Thyroid gland (tissue), 4 donors: ENCODE measurements around the gene CD207. TPM values are rescaled to one million over a fixed set of nuclear protein-coding genes. Genes with fewer than 3 reads are reported as not detected.
"Not testable (repeated sequence)": the region's sequence is repeated elsewhere in the genome, so short reads cannot be mapped to it uniquely, and the experiment has no call there.

Experiments
- DNase-seq, 2 donors: peaks; one replicate each; pipeline ENCODE4 v3.0.0-alpha.2; 2019
- H3K27ac ChIP-seq, 3 donors: fragments of 200-600 bp; sonication (generic); 1 replicate in 2 of 3; 2 replicates in 1 of 3; pipeline ENCODE4 v1.5.1; 2016 to 2019; ENCODE audit warnings: mild to moderate bottlenecking in 1 of 3, moderate library complexity in 1 of 3
- H3K27me3 ChIP-seq: fragments of 200-600 bp; sonication (generic); one replicate; pipeline ENCODE4 v1.5.1; 2019
- H3K36me3 ChIP-seq, 2 donors: fragments of 200-600 bp; sonication (generic); one replicate each; pipeline ENCODE4 v1.5.1; 2016 to 2019
- H3K4me1 ChIP-seq, 2 donors: fragments of 200-600 bp; sonication (generic); one replicate each; pipeline ENCODE4 v1.5.1; 2017 to 2019
- H3K4me3 ChIP-seq, 3 donors: fragments of 200-600 bp; sonication (generic); replicated peaks in 1 of 3; 1 replicate in 2 of 3; 2 replicates in 1 of 3; pipeline ENCODE4 v1.5.1; 2016; ENCODE audit warnings: mild to moderate bottlenecking in 1 of 3
- H3K9me3 ChIP-seq: fragments of 200-600 bp; sonication (generic); one replicate; pipeline ENCODE4 v1.5.1; 2017
- POLR2A ChIP-seq, 2 donors: fragments of 450-650 bp; IDR thresholded peaks; one replicate each; pipeline ENCODE4 v1.6.1; 2017; ENCODE audit warnings: antibody characterized with exemption in 2 of 2, mild to moderate bottlenecking in 2 of 2, moderate library complexity in 1 of 2
- WGBS, 2 donors: methylation state at CpG; one replicate each; pipeline ENCODE4 v1.1.5; 2017; 5-methylcytosine and 5-hydroxymethylcytosine counted together
- intact Hi-C: fragments of 100-400 bp; cut with DNase I; formaldehyde crosslinking; loops from one replicate; pipeline ENCODE4 v1.15.1; 2023
- total RNA-seq, 4 donors: library from RNA; depleted of rRNA; stranded (reverse); fragments of >200 nt; gene quantifications; one replicate each; pipeline ENCODE4 v1.2.3, GENCODE V29; 2016
- TF ChIP-seq, protein P1 (sequence below), 6 experiments: fragments of 200-600 bp in 3 of 6; fragments of 450-650 bp in 3 of 6; sonication (generic) in 3 of 6; IDR thresholded peaks; one replicate each; pipeline ENCODE4 v1.5.1; 2016 to 2019; ENCODE audit warnings: antibody characterized with exemption in 6 of 6, mild to moderate bottlenecking in 2 of 6, inconsistent platforms in 1 of 6, moderate library complexity in 1 of 6

Gene CD207
- total RNA-seq, 4 donors from 2014 or later, result not detected

DNA sequence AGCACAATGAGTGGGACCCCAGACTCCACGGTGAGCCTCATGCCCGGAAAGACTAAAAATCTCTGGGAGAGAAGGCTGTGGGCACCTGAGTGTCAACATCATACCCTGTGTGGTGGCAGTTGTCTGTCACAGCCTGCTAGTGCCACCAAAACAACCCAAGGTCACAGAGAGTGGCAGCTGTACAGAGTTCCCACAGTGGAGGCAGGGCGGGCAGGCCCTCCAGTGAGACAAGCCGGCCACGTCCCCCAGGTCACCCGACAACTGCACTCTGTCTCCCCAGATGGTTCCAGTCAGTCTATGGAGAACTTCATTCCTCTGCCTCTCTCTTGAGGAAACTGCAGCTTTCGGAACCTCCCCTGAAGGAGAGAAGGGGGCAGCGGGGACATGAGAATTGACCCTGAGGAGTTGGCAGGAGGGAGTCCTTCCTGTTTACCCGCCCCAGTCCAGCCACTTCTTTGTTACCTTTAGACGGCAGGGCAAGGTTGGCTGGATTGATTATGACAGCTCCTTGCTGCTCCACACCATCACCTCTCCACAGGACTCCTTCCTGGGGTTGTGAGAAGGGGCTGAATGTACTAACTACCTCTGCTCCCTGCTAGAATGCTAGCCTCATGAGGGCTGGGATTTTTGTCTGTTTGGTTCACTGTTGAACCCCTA is 33.9 kb downstream of the CD207 start:
- WGBS, 2 donors, result 69 to 70% methylated on average over 9 to 10 of the region's 10 CpGs
- intact Hi-C loops, result no loop called here
- Histone ChIP-seq H3K36me3 (no peaks in the 10 kb centered on the region), H3K27me3 (no peaks in the 10 kb centered on the region), H3K9me3 (no peaks in the 10 kb centered on the region), H3K27ac (no peak overlapping the region), H3K4me1 (no peaks in the 10 kb centered on the region), H3K4me3 (no peak overlapping the region)
- no peak for TF ChIP-seq POLR2A (IDR thresholded peaks at IDR 0.05)
- TF ChIP-seq, protein P1, sequence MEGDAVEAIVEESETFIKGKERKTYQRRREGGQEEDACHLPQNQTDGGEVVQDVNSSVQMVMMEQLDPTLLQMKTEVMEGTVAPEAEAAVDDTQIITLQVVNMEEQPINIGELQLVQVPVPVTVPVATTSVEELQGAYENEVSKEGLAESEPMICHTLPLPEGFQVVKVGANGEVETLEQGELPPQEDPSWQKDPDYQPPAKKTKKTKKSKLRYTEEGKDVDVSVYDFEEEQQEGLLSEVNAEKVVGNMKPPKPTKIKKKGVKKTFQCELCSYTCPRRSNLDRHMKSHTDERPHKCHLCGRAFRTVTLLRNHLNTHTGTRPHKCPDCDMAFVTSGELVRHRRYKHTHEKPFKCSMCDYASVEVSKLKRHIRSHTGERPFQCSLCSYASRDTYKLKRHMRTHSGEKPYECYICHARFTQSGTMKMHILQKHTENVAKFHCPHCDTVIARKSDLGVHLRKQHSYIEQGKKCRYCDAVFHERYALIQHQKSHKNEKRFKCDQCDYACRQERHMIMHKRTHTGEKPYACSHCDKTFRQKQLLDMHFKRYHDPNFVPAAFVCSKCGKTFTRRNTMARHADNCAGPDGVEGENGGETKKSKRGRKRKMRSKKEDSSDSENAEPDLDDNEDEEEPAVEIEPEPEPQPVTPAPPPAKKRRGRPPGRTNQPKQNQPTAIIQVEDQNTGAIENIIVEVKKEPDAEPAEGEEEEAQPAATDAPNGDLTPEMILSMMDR (IDR thresholded peaks at IDR 0.05), result no peak
- no peak for DNase-seq

DNA sequence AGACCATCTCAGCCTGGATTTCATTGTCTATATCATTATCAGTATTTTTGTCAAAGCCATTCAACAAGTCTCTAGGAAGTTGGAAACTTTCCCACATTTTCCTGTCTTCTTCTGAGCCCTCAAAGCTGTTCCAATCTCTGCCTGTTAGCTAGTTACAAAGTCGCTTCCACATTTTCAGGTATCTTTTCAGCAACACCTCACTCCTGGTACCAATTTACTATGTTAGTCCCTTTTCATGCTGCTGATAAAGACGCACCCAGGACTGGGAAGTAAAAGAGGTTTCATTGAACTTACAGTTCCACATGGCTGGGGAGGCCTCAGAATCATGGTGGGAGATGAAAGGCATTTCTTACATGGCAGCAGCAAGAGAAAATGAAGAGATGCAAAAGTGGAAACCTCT is 35.9 kb downstream of the CD207 start:
- Histone ChIP-seq H3K27me3 (no peaks in the 10 kb centered on the region), H3K27ac (no peak overlapping the region), H3K4me1 (no peaks in the 10 kb centered on the region), H3K9me3 (no peaks in the 10 kb centered on the region), H3K4me3 (no peak overlapping the region), H3K36me3 (no peaks in the 10 kb centered on the region)
- no peak for DNase-seq
- 91 to 97% methylated on average over 2 of the region's 2 CpGs for WGBS, 2 donors
- intact Hi-C loops, result no loop called here
- TF ChIP-seq POLR2A (IDR thresholded peaks at IDR 0.05), result no peak
- TF ChIP-seq, protein P1 (IDR thresholded peaks at IDR 0.05), result no peak

DNA sequence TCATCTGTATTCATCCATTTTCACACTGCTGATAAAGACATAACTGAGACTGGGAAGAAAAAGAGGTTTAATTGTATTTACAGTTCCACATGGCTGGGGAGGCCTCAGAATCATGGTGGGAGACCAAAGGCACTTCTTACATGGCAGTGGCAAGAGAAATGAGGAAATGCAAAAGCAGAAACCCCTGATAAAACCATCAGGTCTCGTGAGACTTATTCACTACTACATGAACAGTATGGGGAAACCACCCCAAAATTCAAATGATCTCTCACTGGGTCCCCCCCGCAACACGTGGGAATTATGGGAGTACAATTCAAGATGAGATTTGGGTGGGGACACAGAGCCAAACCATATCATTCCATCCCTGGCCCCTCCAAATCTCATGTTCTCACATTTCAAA is 37.6 kb downstream of the CD207 start:
- H3K4me1 ChIP-seq, H3K4me3 ChIP-seq, H3K27me3 ChIP-seq, DNase-seq, H3K36me3 ChIP-seq, H3K27ac ChIP-seq, H3K9me3 ChIP-seq, intact Hi-C loops: not testable (repeated sequence)
- 83 to 86% methylated on average over 3 of the region's 3 CpGs for WGBS, 2 donors

DNA sequence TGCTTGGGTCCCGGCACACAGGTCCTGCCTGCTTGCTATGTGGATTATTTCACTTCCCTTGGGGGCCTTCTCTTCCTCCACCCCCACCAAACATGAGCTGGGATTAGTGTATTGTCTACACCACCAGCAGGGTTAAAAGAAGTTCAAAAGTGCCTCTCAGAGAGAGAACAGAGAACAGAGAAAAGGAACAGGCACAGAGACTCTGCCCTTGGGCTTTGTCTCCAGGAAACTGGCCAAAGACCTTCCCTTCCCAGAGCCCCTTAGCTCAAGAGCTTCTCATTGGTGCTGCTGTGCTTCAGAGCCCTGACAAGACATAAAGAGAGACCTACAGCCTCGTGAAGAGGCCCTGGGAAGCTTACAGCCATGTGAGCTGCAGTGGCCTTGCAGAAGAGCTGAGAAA is 38.1 kb downstream of the CD207 start:
- Histone ChIP-seq H3K9me3 (no peaks in the 10 kb centered on the region), H3K27me3 (no peaks in the 10 kb centered on the region), H3K4me1 (no peaks in the 10 kb centered on the region), H3K36me3 (no peaks in the 10 kb centered on the region), H3K4me3 (no peak overlapping the region), H3K27ac (no peak overlapping the region)
- 38 to 52% methylated on average over 2 of the region's 2 CpGs for WGBS, 2 donors
- DNase-seq, result no peak
- intact Hi-C loops, result no loop called here
- TF ChIP-seq, protein P1 (IDR thresholded peaks at IDR 0.05), result no peak
- no peak for TF ChIP-seq POLR2A (IDR thresholded peaks at IDR 0.05)

DNA sequence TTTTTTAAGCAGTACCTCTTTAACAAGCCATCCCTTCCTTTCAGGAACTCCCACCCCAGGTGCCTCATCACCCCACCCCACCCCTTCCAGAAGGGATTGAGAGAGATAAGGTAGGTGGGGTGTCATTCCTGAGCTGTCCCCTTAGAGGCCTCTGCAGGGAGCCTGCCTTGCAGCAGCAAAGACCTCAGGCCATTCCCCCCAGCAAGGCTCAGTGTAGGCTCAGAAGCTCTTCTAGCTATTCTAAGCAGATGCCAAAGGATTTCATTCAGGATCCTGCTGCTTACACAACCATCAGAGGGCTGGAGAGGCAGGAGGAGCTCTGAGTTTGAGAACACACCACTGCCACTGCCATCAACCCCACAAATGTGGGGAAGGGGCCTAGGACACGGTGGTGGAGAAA is 39.4 kb downstream of the CD207 start:
- no peak for DNase-seq
- Histone ChIP-seq H3K4me3 (no peak overlapping the region), H3K27me3 (no peaks in the 10 kb centered on the region), H3K9me3 (no peaks in the 10 kb centered on the region), H3K27ac (no peak overlapping the region), H3K36me3 (no peaks in the 10 kb centered on the region), H3K4me1 (no peaks in the 10 kb centered on the region)
- 82 to 89% methylated on average over 1 of the region's 1 CpG for WGBS, 2 donors
- intact Hi-C loops, result no loop called here
- no peak for TF ChIP-seq POLR2A (IDR thresholded peaks at IDR 0.05)
- TF ChIP-seq, protein P1 (IDR thresholded peaks at IDR 0.05), result no peak
